Right lobe of liver (tissue), 6 donors: Measurements from ENCODE around the gene TAF13. TPM values are rescaled to one million over a fixed set of nuclear protein-coding genes. Genes with fewer than 3 reads are reported as not detected.

Experiments used
- ATAC-seq, 4 donors: fragments of 200-7000 bp; cut with Tn5 transposase; one replicate each; pipeline ENCODE4 v1.9.1; 2020; ENCODE audit warnings: mild to moderate bottlenecking in 4 of 4, moderate library complexity in 4 of 4
- DNase-seq, 3 donors: peaks; one replicate each; pipeline ENCODE4 v3.0.0-alpha.2; 2020
- H3K27ac ChIP-seq, 3 donors: fragments of 200-600 bp; one replicate each; pipeline ENCODE4 v1.8.0; 2022
- H3K27me3 ChIP-seq, 2 donors: fragments of 200-600 bp; one replicate each; pipeline ENCODE4 v1.8.0; 2022
- H3K36me3 ChIP-seq, 4 donors: fragments of 200-600 bp; sonication (generic) in 1 of 4; one replicate each; pipeline versions ENCODE4 v1.5.1 to v1.8.0; 2017 to 2022; ENCODE audit warnings: control low read depth in 1 of 4
- H3K4me1 ChIP-seq, 4 donors: fragments of 200-600 bp; sonication (generic) in 1 of 4; one replicate each; pipeline versions ENCODE4 v1.5.1 to v1.8.0; 2017 to 2022; ENCODE audit warnings: control low read depth in 1 of 4
- H3K4me3 ChIP-seq, 3 donors: fragments of 200-600 bp; one replicate each; pipeline ENCODE4 v1.8.0; 2022
- H3K9me3 ChIP-seq, 4 donors: fragments of 200-600 bp; sonication (generic) in 1 of 4; one replicate each; pipeline versions ENCODE4 v1.5.1 to v1.8.0; 2017 to 2022; ENCODE audit warnings: control low read depth in 1 of 4
- POLR2A ChIP-seq: fragments of 450-650 bp; IDR thresholded peaks from one replicate; pipeline ENCODE4 v1.6.1; 2017; ENCODE audit warnings: antibody characterized with exemption, mild to moderate bottlenecking
- WGBS: methylation state at CpG from one replicate; pipeline ENCODE4 v1.1.6; 2018; ENCODE audit warnings: low coverage, low lambda C conversion rate; ENCODE audit not compliant: insufficient coverage; ENCODE audit errors: missing lambda C conversion rate; 5-methylcytosine and 5-hydroxymethylcytosine counted together
- intact Hi-C, 2 donors: fragments of 100-400 bp; cut with DNase I; formaldehyde crosslinking; loops; one replicate each; pipeline versions ENCODE4 v1.11.2 to v1.14.1; 2022
- total RNA-seq, 6 experiments: library from RNA; depleted of rRNA in 2 of 6; stranded (reverse); fragments of >200 nt in 2 of 6; fragmentation: NEBNext Ultra II Directional in 3 of 6; extraction: Animal tissue kit (Norgen Biotek cat#: 25700) in 3 of 6; gene quantifications; one replicate each; pipeline versions ENCODE4 v1.1.0 to v1.2.4, GENCODE V29; 2016 to 2023
- TF ChIP-seq, protein P1 (sequence below), 4 donors: fragments of 200-600 bp in 3 of 4; fragments of 450-650 bp in 1 of 4; IDR thresholded peaks; one replicate each; pipeline versions ENCODE4 v1.5.1 to v1.8.0; 2016 to 2022; ENCODE audit warnings: antibody characterized with exemption in 4 of 4, mild to moderate bottlenecking in 2 of 4
- donor health status: DM: no; HTN: yes; CAD: no.
- donor health status: DM: no; HTN: no; CAD: no.
- donor health status: DM: no; HTN: no; CAD: no.
- donor health status: DM: no; HTN: yes; CAD: no.
- donor health status: DM: no; HTN: yes; CAD: no.

The TAF13 gene
- total RNA-seq, 6 experiments from 2014 or later = 19.2 to 41.1 (median 26.4) TPM

- WGBS = 55% methylated on average over 5 of the region's 20 CpGs
- intact Hi-C loops = no loop called here
- H3K4me3 ChIP-seq = no peak overlapping the region
Observed at GRCh38 chr1:109104364-109105151, 28.8 kb upstream of the TAF13 start.

DNA sequence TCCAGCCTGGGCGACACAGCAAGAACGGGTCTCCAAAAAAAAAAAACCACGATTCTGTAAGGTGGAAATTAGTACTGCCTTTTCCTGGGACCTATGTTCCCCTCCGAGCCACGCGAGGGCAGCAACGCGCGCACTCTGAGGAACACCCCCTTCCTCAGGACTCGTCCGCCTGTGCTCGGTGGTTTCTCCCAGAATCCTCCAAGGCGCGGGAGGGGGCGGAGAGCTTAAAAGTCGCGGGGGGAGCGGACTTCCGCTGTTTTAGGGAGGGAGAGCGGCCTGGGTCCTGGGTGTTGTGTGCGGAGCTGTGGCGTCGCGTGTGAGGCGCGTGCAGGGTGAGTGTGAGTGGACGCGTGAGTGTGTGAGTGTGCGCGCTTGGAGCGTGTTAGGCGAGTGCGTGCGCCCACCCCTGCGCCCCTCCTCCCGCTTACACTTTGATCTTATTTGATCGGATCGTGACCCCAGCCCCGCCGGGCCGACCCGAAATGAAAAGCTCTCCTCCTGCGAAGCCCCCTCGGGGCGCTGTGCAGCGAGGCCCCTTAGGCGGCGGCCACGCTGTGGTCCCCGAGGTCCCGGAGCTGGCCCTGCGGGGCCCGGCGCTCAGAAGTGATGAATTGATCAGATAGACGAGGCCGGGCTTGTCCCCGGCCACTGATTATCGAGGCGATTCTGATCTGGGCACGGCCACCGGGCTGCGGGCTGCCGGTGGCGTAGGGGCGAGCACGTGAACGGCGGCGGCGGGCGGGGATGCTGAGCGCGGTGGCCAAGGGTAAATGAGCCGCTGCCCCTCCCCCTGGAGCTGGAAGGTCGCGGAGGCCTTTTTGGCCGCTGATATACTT, 24.4 kb upstream of the TAF13 start:
- Histone ChIP-seq H3K4me3 (peak overlapping the region; percentile 100), H3K9me3 (no peaks in the 10 kb centered on the region), H3K27ac (peak overlapping the region; percentile 94 to 98 (median 98)), H3K27me3 (no peaks in the 10 kb centered on the region), H3K4me1 (peaks cover 0 to 9% (median 0%) of the 10 kb centered on the region in 4 donors), H3K36me3 (no peaks in the 10 kb centered on the region)
- TF ChIP-seq POLR2A = peak; percentile 98
- TF ChIP-seq, protein P1, sequence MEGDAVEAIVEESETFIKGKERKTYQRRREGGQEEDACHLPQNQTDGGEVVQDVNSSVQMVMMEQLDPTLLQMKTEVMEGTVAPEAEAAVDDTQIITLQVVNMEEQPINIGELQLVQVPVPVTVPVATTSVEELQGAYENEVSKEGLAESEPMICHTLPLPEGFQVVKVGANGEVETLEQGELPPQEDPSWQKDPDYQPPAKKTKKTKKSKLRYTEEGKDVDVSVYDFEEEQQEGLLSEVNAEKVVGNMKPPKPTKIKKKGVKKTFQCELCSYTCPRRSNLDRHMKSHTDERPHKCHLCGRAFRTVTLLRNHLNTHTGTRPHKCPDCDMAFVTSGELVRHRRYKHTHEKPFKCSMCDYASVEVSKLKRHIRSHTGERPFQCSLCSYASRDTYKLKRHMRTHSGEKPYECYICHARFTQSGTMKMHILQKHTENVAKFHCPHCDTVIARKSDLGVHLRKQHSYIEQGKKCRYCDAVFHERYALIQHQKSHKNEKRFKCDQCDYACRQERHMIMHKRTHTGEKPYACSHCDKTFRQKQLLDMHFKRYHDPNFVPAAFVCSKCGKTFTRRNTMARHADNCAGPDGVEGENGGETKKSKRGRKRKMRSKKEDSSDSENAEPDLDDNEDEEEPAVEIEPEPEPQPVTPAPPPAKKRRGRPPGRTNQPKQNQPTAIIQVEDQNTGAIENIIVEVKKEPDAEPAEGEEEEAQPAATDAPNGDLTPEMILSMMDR (IDR thresholded peaks at IDR 0.05) = peak; percentile 79 to 93 (median 88)
- peak; percentile 96 to 98 (median 97) for DNase-seq
- intact Hi-C loops = no loop called here
- 0% methylated on average over 32 of the region's 77 CpGs for WGBS
- ATAC-seq = peak; percentile 97 to 99 (median 97)

More at GRCh38 chr1:109104364-109105151, 28.8 kb upstream of the TAF13 start:
- TF ChIP-seq POLR2A = no peak
- TF ChIP-seq, protein P1 (IDR thresholded peaks at IDR 0.05) = no peak
- H3K27ac ChIP-seq = no peak overlapping the region
- ATAC-seq (no peak), DNase-seq (no peak)
- H3K9me3 ChIP-seq = no peaks in the 10 kb centered on the region
- no peaks in the 10 kb centered on the region for H3K27me3 ChIP-seq
- no peaks in the 10 kb centered on the region for H3K36me3 ChIP-seq
- peaks cover 0 to 7% (median 0%) of the 10 kb centered on the region in 4 donors for H3K4me1 ChIP-seq

DNA sequence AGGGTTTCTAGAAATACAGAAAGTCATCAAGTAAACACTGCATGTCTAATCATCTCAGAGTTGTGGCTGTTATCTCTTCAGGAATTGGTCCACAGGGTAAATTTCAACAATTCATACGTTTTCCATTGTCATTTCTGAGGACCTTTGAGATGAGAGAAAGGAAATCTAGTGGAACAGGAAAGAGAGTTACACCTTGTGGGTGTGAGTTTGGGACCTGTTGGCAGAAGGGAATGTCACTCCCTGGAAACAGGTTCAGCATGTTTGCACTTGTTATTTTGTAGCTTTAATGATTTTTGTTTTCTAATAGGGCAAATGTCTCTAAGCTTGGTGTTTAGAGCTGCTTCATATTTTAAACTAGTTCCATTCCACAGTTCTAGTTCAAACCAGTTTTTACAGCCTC, 20.3 kb upstream of the TAF13 start:
- Histone ChIP-seq H3K36me3 (peaks cover 0 to 20% (median 3%) of the 10 kb centered on the region in 4 donors), H3K9me3 (no peaks in the 10 kb centered on the region), H3K4me3 (no peak overlapping the region), H3K27ac (no peak overlapping the region), H3K4me1 (peaks cover 0 to 19% (median 4%) of the 10 kb centered on the region in 4 donors), H3K27me3 (no peaks in the 10 kb centered on the region)
- TF ChIP-seq, protein P1 (IDR thresholded peaks at IDR 0.05) = no peak
- TF ChIP-seq POLR2A = no peak
- 41% methylated on average over 1 of the region's 1 CpG for WGBS
- intact Hi-C loops = no loop called here
- no peak for ATAC-seq
- no peak for DNase-seq

DNA sequence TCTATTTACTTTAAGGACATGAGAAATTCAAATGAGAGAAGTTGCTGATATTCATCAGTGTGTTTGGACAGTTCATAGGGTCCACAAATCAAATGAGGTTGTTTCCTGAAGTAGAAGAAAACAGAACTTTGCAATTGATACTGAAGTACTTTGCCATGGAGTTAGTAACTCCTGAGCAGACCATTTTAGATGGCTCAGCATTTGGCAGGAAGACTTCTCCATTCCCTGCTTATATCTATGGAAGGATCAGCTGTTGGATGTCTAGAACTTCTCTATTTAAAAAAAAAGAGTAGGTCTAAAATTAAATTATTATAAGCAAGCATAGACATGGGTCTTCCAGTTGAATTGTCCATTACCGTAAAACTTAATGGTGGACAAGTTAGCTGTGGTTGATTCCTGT, 19.8 kb upstream of the TAF13 start:
- Histone ChIP-seq H3K9me3 (no peaks in the 10 kb centered on the region), H3K36me3 (peaks cover 0 to 20% (median 3%) of the 10 kb centered on the region in 4 donors), H3K27me3 (no peaks in the 10 kb centered on the region), H3K4me3 (no peak overlapping the region), H3K27ac (no peak overlapping the region), H3K4me1 (peaks cover 0 to 19% (median 4%) of the 10 kb centered on the region in 4 donors)
- ATAC-seq (no peak), DNase-seq (no peak)
- WGBS = 85% methylated on average over 1 of the region's 1 CpG
- intact Hi-C loops = no loop called here
- TF ChIP-seq, protein P1 (IDR thresholded peaks at IDR 0.05) = no peak
- no peak for TF ChIP-seq POLR2A
